ENCODE results near the gene CACNA1C. TPM values are rescaled to one million over a fixed set of nuclear protein-coding genes. Genes with fewer than 3 reads are reported as not detected.

Gene CACNA1C
- total and polyA plus RNA-seq, 2 donors (not counting 1 experiment from before 2014, with no cell fraction given): 7.6 to 11.4 TPM

DNA sequence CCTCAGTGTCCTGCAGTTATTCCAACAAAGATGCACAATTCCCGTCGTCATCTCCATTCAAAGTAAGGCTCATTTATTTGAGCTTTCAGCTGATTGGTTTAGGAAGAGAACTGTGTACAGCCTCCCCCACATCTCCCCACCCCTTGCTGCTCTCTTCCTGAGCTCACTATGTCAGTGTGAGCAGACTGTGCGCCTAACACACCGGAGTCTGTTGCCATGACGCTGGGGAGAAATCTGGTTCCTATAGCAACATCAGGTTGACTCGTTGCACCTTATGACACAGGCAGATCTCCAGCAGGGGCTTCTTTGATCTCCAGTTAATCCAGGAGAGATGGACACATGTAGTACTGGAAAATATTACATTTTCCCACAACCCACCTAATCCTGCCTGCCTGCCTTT, 319.4 kb downstream of the CACNA1C start:
- Histone ChIP-seq H4K20me1 (ENCODE audit: control insufficient read depth, extremely low read depth, insufficient read depth, low read length) (no peaks in the 10 kb centered on the region), H3K27me3 (ENCODE audit: control insufficient read depth, insufficient read depth, low read length) (no peaks in the 10 kb centered on the region), H3K4me2 (ENCODE audit: extremely low read depth, insufficient read depth, low read length) (no peak overlapping the region), H3K9ac (ENCODE audit: insufficient read depth, low read length) (no peak overlapping the region), H3K79me2 (ENCODE audit: control insufficient read depth, insufficient read depth, low read length) (no peaks in the 10 kb centered on the region), H3K4me1 (ENCODE audit: control insufficient read depth, extremely low read depth, insufficient read depth, low read length) (no peaks in the 10 kb centered on the region), H3K36me3 (ENCODE audit: control insufficient read depth, insufficient read depth, low read length) (no peaks in the 10 kb centered on the region), H3K27ac (ENCODE audit: insufficient read depth, low read length) (no peak overlapping the region), H2AFZ (ENCODE audit: low read length) (no peak overlapping the region), H3K4me3 (replicated peaks in 1 of 4; ENCODE audit: control extremely low read depth in 1 of 4, insufficient read depth in 1 of 4, low read depth in 3 of 4, low read length in 4 of 4) (no peak overlapping the region), H3K9me3 (ENCODE audit: control insufficient read depth, insufficient read depth, low read depth, low read length) (no peaks in the 10 kb centered on the region)
- DNase-seq (ENCODE audit: low read depth in 2 of 2): no peak
- TF ChIP-seq, protein P1, sequence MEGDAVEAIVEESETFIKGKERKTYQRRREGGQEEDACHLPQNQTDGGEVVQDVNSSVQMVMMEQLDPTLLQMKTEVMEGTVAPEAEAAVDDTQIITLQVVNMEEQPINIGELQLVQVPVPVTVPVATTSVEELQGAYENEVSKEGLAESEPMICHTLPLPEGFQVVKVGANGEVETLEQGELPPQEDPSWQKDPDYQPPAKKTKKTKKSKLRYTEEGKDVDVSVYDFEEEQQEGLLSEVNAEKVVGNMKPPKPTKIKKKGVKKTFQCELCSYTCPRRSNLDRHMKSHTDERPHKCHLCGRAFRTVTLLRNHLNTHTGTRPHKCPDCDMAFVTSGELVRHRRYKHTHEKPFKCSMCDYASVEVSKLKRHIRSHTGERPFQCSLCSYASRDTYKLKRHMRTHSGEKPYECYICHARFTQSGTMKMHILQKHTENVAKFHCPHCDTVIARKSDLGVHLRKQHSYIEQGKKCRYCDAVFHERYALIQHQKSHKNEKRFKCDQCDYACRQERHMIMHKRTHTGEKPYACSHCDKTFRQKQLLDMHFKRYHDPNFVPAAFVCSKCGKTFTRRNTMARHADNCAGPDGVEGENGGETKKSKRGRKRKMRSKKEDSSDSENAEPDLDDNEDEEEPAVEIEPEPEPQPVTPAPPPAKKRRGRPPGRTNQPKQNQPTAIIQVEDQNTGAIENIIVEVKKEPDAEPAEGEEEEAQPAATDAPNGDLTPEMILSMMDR (conservative IDR thresholded peaks at IDR 0.05 in 1 of 2, IDR thresholded peaks at IDR 0.05 in 1 of 2; ENCODE audit: low read depth in 1 of 2, low read length in 2 of 2): no peak
- TF ChIP-seq EZH2 (IDR thresholded peaks at IDR 0.05; ENCODE audit: low read length, missing control alignments): no peak

DNA sequence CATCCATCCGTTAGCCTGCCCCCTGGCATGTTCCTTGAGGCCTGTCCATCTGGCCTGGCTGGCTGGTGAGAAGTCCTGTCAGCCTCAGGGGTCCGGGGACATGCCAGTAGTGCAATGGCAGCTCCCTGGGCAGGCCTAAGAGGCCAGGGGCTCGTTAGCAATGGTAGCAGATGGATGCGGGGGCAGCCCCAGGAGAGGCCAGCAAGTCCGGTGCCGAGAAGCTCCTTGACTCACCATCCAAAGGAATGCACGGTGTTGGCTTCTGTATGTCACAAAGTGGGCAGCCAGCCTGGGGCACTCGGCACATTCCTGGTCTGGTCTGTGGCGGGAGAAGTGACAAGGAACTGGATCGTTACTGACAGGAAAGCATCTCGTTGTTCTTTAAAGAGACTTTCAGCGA, 319.9 kb downstream of the CACNA1C start:
- H3K9ac ChIP-seq (ENCODE audit: insufficient read depth, low read length): no peak overlapping the region
- DNase-seq (ENCODE audit: low read depth in 2 of 2): peak in 1 of 2 donors; percentile 45
- no peak overlapping the region for H3K4me3 ChIP-seq (replicated peaks in 1 of 4; ENCODE audit: control extremely low read depth in 1 of 4, insufficient read depth in 1 of 4, low read depth in 3 of 4, low read length in 4 of 4)
- H3K4me1 ChIP-seq (ENCODE audit: control insufficient read depth, extremely low read depth, insufficient read depth, low read length): no peaks in the 10 kb centered on the region
- H3K4me2 ChIP-seq (ENCODE audit: extremely low read depth, insufficient read depth, low read length): no peak overlapping the region
- no peaks in the 10 kb centered on the region for H3K9me3 ChIP-seq (ENCODE audit: control insufficient read depth, insufficient read depth, low read depth, low read length)
- no peaks in the 10 kb centered on the region for H3K79me2 ChIP-seq (ENCODE audit: control insufficient read depth, insufficient read depth, low read length)
- no peaks in the 10 kb centered on the region for H3K36me3 ChIP-seq (ENCODE audit: control insufficient read depth, insufficient read depth, low read length)
- H3K27me3 ChIP-seq (ENCODE audit: control insufficient read depth, insufficient read depth, low read length): no peaks in the 10 kb centered on the region
- H2AFZ ChIP-seq (ENCODE audit: low read length): no peak overlapping the region
- H4K20me1 ChIP-seq (ENCODE audit: control insufficient read depth, extremely low read depth, insufficient read depth, low read length): no peaks in the 10 kb centered on the region
- H3K27ac ChIP-seq (ENCODE audit: insufficient read depth, low read length): no peak overlapping the region
- no peak for TF ChIP-seq EZH2 (IDR thresholded peaks at IDR 0.05; ENCODE audit: low read length, missing control alignments)
- TF ChIP-seq, protein P1 (conservative IDR thresholded peaks at IDR 0.05 in 1 of 2, IDR thresholded peaks at IDR 0.05 in 1 of 2; ENCODE audit: low read depth in 1 of 2, low read length in 2 of 2): no peak

DNA sequence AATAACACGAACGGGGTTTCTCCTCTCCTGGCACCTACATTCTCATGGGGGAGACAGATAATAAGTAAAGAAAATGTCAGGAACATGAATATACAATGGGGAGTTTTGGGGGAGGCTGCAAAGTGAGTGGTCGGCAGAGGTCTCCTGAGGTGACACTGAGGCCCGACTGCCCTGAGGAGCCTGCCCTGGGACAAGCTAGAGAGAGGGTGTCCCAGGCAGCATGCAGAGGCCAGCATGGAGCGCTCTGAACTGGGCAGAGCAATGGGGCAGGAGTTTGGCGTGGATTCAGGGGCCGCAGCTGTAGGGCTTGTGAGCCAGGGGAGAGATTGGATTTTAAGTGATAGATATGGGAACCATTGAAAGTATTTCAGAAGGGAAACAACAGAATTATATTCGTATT, 320.5 kb downstream of the CACNA1C start:
- H3K27ac ChIP-seq (ENCODE audit: insufficient read depth, low read length): no peak overlapping the region

More for the DNA sequence above, 320.5 kb downstream of the CACNA1C start:
- Histone ChIP-seq H3K9ac (ENCODE audit: insufficient read depth, low read length) (no peak overlapping the region), H2AFZ (ENCODE audit: low read length) (no peak overlapping the region), H3K4me1 (ENCODE audit: control insufficient read depth, extremely low read depth, insufficient read depth, low read length) (no peaks in the 10 kb centered on the region), H3K4me3 (replicated peaks in 1 of 4; ENCODE audit: control extremely low read depth in 1 of 4, insufficient read depth in 1 of 4, low read depth in 3 of 4, low read length in 4 of 4) (no peak overlapping the region), H4K20me1 (ENCODE audit: control insufficient read depth, extremely low read depth, insufficient read depth, low read length) (no peaks in the 10 kb centered on the region), H3K4me2 (ENCODE audit: extremely low read depth, insufficient read depth, low read length) (no peak overlapping the region), H3K36me3 (ENCODE audit: control insufficient read depth, insufficient read depth, low read length) (no peaks in the 10 kb centered on the region), H3K9me3 (ENCODE audit: control insufficient read depth, insufficient read depth, low read depth, low read length) (no peaks in the 10 kb centered on the region), H3K27me3 (ENCODE audit: control insufficient read depth, insufficient read depth, low read length) (no peaks in the 10 kb centered on the region), H3K79me2 (ENCODE audit: control insufficient read depth, insufficient read depth, low read length) (no peaks in the 10 kb centered on the region)
- DNase-seq (ENCODE audit: low read depth in 2 of 2): no peak
- TF ChIP-seq, protein P1 (conservative IDR thresholded peaks at IDR 0.05 in 1 of 2, IDR thresholded peaks at IDR 0.05 in 1 of 2; ENCODE audit: low read depth in 1 of 2, low read length in 2 of 2): no peak
- no peak for TF ChIP-seq EZH2 (IDR thresholded peaks at IDR 0.05; ENCODE audit: low read length, missing control alignments)
